ENCODE measurements around the gene TECPR1. TPM values are rescaled to one million over a fixed set of nuclear protein-coding genes. Genes with fewer than 3 reads are reported as not detected.

The TECPR1 gene
- total RNA-seq, 2 experiments from 2014 or later = 25.6 to 25.7 TPM

DNA sequence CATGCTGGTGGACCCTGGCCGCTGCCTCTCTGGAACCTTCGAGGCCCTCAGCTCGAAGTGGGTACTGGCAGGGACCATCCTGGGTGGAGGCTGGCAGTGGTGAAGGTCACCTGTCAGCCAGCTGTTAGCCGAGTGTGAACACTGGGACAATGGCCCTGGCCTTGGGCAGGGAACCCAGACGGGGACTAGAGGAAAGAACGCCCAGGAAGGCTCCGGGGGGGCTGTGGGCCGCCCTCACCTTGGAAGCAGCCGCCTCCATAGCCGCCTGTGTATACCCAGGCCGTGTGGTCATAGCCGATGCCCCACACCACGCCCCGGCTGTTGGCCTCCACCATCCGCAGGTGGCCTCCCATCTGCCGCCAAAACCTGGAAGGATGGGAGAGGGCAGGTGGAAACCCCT, 23.2 kb downstream of the TECPR1 start:
- TF ChIP-seq, protein P1, sequence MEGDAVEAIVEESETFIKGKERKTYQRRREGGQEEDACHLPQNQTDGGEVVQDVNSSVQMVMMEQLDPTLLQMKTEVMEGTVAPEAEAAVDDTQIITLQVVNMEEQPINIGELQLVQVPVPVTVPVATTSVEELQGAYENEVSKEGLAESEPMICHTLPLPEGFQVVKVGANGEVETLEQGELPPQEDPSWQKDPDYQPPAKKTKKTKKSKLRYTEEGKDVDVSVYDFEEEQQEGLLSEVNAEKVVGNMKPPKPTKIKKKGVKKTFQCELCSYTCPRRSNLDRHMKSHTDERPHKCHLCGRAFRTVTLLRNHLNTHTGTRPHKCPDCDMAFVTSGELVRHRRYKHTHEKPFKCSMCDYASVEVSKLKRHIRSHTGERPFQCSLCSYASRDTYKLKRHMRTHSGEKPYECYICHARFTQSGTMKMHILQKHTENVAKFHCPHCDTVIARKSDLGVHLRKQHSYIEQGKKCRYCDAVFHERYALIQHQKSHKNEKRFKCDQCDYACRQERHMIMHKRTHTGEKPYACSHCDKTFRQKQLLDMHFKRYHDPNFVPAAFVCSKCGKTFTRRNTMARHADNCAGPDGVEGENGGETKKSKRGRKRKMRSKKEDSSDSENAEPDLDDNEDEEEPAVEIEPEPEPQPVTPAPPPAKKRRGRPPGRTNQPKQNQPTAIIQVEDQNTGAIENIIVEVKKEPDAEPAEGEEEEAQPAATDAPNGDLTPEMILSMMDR (IDR thresholded peaks at IDR 0.05) = no peak
- Mint-ChIP-seq H3K36me3 (ENCODE audit: low read depth) (no peaks in the 10 kb centered on the region), H3K9me3 (no peaks in the 10 kb centered on the region), H3K4me1 (ENCODE audit: low read depth) (no peaks in the 10 kb centered on the region), H3K27me3 (no peaks in the 10 kb centered on the region), H3K27ac (no peak overlapping the region), H3K4me3 (no peak overlapping the region)
- intact Hi-C loops (cut with micrococcal nuclease) = no loop called here
- POLR2A ChIA-PET = interaction anchor here (0.8 kb wide), 1 partner anchor 10 kb away, joined by 3 read pairs; no protein-coding TSS in a partner anchor
- no peak for ATAC-seq
- CTCF ChIA-PET = no interaction called here
- no peak for DNase-seq

DNA sequence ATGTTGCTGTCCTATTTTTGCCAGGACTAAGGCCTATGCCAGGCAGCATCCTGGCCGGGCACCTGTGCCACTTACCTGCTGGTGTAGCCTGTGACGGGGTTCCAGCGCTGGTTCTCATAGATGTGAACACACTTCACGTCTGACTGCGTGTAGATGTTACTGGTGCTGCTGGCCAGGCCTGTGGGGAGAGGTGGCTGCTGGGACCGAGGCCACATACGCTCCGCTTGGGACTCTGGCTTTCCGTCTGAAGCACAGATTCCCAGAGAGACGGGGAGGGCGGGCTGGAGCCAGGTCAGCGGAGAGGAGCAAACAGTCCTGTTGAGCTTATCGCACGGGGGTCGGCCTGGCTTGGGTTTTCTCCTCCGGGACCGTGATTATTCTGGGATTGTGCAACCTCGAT, 24.1 kb downstream of the TECPR1 start:
- H3K36me3 Mint-ChIP-seq (ENCODE audit: low read depth) = no peaks in the 10 kb centered on the region
- no peaks in the 10 kb centered on the region for H3K27me3 Mint-ChIP-seq
- no peak for DNase-seq
- CTCF ChIA-PET = no interaction called here
- no peak for ATAC-seq
- H3K4me1 Mint-ChIP-seq (ENCODE audit: low read depth) = no peaks in the 10 kb centered on the region
- intact Hi-C loops (cut with micrococcal nuclease) = no loop called here
- TF ChIP-seq, protein P1 (IDR thresholded peaks at IDR 0.05) = no peak
- no peak overlapping the region for H3K4me3 Mint-ChIP-seq
- POLR2A ChIA-PET = interaction anchor here (0.8 kb wide), 2 partner anchors 10 to 14 kb away, joined by 3 read pairs; no protein-coding TSS in a partner anchor
- no peak overlapping the region for H3K27ac Mint-ChIP-seq
- H3K9me3 Mint-ChIP-seq = no peaks in the 10 kb centered on the region

DNA sequence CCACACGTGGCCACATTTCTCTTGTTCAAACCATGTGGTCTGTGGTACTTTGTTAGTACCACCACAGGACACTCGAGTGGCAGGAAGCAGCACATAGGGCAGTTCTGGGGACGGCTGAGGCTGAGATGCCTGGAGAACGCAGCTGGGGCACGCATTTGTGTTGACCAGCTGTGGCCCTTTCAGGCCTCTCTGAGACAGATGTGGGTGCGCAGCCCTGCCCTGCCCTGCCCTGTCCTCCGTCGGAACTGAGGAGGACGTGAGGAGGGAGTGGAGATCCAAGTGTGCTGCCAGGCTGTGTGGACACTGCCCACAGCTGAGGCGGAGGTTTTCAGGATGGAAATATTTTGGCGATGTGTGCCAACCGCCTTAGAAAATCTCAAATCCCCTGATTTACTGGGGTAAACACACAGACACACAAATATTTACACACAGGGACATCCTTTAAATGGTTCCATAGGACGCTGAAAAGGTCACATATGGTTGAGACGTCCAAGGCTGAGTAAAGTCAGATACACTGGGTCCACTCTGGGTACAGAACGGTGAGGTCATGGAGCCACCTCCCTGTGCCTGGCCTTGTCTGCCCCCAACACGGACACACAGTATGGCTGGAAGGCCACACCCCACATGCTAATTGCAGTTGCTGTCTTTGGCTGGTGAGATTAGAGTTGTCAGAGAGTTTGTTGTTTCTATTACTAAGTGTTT, 26.0 kb downstream of the TECPR1 start:
- intact Hi-C loops (cut with micrococcal nuclease) = no loop called here
- no peak for ATAC-seq
- ChIA-PET POLR2A (no interaction called here), CTCF (no interaction called here)
- TF ChIP-seq, protein P1 (IDR thresholded peaks at IDR 0.05) = no peak
- no peaks in the 10 kb centered on the region for H3K4me1 Mint-ChIP-seq (ENCODE audit: low read depth)
- H3K27me3 Mint-ChIP-seq = no peaks in the 10 kb centered on the region
- no peak overlapping the region for H3K27ac Mint-ChIP-seq
- DNase-seq = no peak
- no peak overlapping the region for H3K4me3 Mint-ChIP-seq
- H3K36me3 Mint-ChIP-seq (ENCODE audit: low read depth) = peaks cover 5% of the 10 kb centered on the region
- no peaks in the 10 kb centered on the region for H3K9me3 Mint-ChIP-seq

DNA sequence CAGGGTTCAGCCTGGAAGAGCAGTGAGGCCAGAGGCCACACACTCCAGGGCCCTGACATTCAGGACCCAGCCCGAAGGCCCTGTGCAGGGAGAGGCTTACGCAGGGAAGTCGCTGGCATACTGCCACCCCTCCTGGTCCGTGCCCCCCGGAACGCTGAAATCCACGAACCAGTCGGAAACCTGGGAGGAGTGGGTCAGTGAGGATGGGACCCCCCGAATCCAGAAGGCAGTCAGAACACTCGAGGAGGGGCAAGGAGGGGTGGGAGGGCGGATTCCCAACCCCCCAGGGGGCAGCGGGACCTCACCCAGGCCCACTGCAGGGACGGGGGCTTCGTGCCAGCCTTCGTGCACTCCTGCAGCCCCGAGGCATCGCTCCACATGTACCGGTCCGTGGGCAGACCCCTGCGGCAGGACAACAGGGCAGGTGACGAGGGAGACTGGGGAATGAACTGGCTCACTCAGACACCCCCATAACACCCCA, 27.3 kb downstream of the TECPR1 start:
- DNase-seq = no peak
- no peaks in the 10 kb centered on the region for H3K27me3 Mint-ChIP-seq
- CTCF ChIA-PET = no interaction called here
- TF ChIP-seq, protein P1 (IDR thresholded peaks at IDR 0.05) = no peak
- no peak overlapping the region for H3K27ac Mint-ChIP-seq
- H3K4me1 Mint-ChIP-seq (ENCODE audit: low read depth) = no peaks in the 10 kb centered on the region
- no peaks in the 10 kb centered on the region for H3K9me3 Mint-ChIP-seq
- intact Hi-C loops (cut with micrococcal nuclease) = no loop called here
- H3K4me3 Mint-ChIP-seq = no peak overlapping the region
- ATAC-seq = no peak
- peaks cover 5% of the 10 kb centered on the region for H3K36me3 Mint-ChIP-seq (ENCODE audit: low read depth)
- POLR2A ChIA-PET = no interaction called here

DNA sequence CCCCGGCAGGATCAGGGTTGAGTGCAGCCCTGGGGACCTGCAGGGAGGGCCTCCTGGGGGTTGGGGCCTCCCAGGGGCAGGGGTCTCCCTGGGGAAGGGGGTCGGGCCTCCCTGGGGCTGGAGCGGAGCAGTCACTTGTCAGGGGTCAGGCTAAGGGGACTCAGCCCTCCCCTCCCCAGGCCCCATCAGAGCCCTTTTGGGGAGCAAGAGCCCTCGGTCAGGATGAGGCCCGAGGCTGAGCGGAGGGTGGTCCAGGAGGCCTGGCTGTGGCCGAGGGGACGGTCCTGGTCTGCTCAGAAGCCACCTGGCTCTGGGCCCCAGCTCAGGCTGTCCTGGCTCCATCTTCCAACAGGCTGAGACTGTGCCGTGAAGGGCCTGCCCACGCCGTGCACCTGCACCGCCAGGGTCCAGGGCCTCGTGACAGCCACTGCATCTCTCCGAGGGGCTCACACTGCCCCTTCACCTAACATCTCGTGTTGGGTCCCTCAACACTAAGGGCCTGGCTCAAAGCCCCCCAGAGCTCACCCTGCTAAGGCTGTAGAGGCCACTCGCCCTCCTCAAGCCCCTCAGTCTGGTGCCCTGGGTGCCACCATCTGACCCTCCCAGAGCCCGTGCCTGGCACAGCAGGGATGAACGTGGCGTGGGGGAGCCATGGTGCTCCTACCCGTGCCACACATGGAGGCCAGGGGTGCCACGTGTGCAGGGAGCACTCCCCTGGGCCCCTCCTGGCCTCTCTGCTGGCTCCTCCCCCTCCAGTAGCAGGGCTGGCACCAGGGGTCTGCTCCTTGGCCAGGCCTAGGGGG, 27.9 kb downstream of the TECPR1 start:
- no peak for DNase-seq
- peaks cover 7% of the 10 kb centered on the region for H3K36me3 Mint-ChIP-seq (ENCODE audit: low read depth)
- no peaks in the 10 kb centered on the region for H3K9me3 Mint-ChIP-seq
- intact Hi-C loops (cut with micrococcal nuclease) = no loop called here
- peaks cover 4% of the 10 kb centered on the region for H3K4me1 Mint-ChIP-seq (ENCODE audit: low read depth)
- no peaks in the 10 kb centered on the region for H3K27me3 Mint-ChIP-seq
- ATAC-seq = no peak
- POLR2A ChIA-PET = no interaction called here
- H3K4me3 Mint-ChIP-seq = no peak overlapping the region
- CTCF ChIA-PET = no interaction called here
- H3K27ac Mint-ChIP-seq = no peak overlapping the region
- TF ChIP-seq, protein P1 (IDR thresholded peaks at IDR 0.05) = no peak
